Motor neuron (in vitro differentiated cells): ENCODE results near the gene NELFA. TPM values are rescaled to one million over a fixed set of nuclear protein-coding genes. Genes with fewer than 3 reads are reported as not detected.

Source experiments
- ATAC-seq, 8 experiments: fragments of 200-7000 bp; cut with Tn5 transposase; replicated peaks in 6 of 8; 2 replicates each; pipeline ENCODE4 v1.8.0; 2021; ENCODE audit warnings: mild to moderate bottlenecking in 8 of 8, moderate library complexity in 8 of 8
- H3K27ac ChIP-seq, 2 donors: fragments of 250-450 bp; sonication (Bioruptor Pico); 2 replicates each; pipeline ENCODE4 v1.9.0; 2021; ENCODE audit warnings: antibody characterized with exemption in 2 of 2, mild to moderate bottlenecking in 2 of 2, moderate library complexity in 1 of 2
- H3K4me1 ChIP-seq, 2 donors: fragments of 250-450 bp; sonication (Bioruptor Pico); replicated peaks in 1 of 2; 2 replicates each; pipeline ENCODE4 v1.6.1; 2021; ENCODE audit warnings: antibody characterized with exemption in 2 of 2, mild to moderate bottlenecking in 2 of 2, moderate library complexity in 1 of 2
- H3K4me3 ChIP-seq, 5 donors: fragments of 250-450 bp; sonication (Bioruptor Pico); 2 replicates each; pipeline ENCODE4 v1.9.0; 2021; ENCODE audit warnings: antibody characterized with exemption in 5 of 5, mild to moderate bottlenecking in 5 of 5, moderate library complexity in 4 of 5
- WGBS, 10 experiments: fragments of 450-650 bp; shearing (Covaris generic); methylation state at CpG; one replicate each; pipeline ENCODE4 v1.0.0; 2022; 5-methylcytosine and 5-hydroxymethylcytosine counted together
- in situ Hi-C, 9 experiments: fragments of 400-800 bp; cut with MboI; loops; one replicate each; pipeline ENCODE4 v1.15.0; 2021; ENCODE audit warnings: low sequenced_read_pairs in 9 of 9, low pct_unique_long_range_greater_than_20kb in 2 of 9; ENCODE audit not compliant: unreplicated experiment in 9 of 9
- total RNA-seq, 8 experiments: library from RNA; unstranded; fragments of 300-600 nt; gene quantifications; 2 replicates each; pipeline versions ENCODE4 v1.2.3 to v1.2.4, GENCODE V29; 2022

Gene NELFA
- total RNA-seq, 8 experiments from 2014 or later, result 16.9 to 34.9 (median 27.9) TPM

DNA sequence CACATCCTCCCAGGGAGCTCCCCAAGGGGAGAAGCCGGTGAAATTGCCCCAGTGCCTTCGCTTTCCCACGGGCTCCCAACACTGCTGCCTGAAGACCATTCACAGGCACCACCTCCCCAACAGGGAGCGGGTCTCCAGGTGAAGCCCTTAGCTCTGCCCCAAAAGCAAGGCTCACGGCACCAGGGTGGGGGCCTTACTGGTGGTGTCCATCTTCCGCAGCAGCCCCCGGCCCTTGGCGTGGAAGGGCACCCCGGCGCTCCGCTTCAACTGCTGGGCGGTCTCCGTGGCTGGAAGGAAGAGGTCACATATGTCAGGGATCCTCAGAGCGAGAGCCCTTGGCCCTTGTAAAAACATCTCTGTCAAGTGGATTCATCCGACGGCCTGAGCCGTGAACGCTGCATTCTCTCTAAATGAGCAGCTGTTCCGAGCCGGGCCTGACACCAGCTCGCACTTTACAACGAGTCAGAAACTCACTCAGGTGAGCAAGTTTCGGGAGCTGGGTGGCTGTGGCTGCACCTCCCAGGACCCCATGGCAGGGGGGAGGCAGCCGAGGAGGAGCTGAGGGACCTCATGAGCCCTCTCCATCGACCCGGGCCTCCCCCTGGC lies 20.9 kb downstream of the NELFA start:
- no peak overlapping the region for H3K4me3 ChIP-seq

GRCh38 chr4:1987296-1987695 lies 21.5 kb downstream of the NELFA start:
- in situ Hi-C loops, result no loop called here
- WGBS, 10 experiments, result 80 to 100% (median 88%) methylated on average over 1 to 4 of the region's 19 CpGs; no CpG with 5 or more reads in 6 of the 10 experiments
- no peak for ATAC-seq
- Histone ChIP-seq H3K4me3 (no peak overlapping the region), H3K4me1 (no peaks in the 10 kb centered on the region), H3K27ac (no peak overlapping the region)

More for the DNA sequence above, 20.9 kb downstream of the NELFA start:
- Histone ChIP-seq H3K4me1 (no peaks in the 10 kb centered on the region), H3K27ac (no peak overlapping the region)
- in situ Hi-C loops, result no loop called here
- ATAC-seq, result no peak
- 75 to 100% (median 90%) methylated on average over 1 to 8 of the region's 26 CpGs; no CpG with 5 or more reads in 5 of the 10 experiments for WGBS, 10 experiments

DNA sequence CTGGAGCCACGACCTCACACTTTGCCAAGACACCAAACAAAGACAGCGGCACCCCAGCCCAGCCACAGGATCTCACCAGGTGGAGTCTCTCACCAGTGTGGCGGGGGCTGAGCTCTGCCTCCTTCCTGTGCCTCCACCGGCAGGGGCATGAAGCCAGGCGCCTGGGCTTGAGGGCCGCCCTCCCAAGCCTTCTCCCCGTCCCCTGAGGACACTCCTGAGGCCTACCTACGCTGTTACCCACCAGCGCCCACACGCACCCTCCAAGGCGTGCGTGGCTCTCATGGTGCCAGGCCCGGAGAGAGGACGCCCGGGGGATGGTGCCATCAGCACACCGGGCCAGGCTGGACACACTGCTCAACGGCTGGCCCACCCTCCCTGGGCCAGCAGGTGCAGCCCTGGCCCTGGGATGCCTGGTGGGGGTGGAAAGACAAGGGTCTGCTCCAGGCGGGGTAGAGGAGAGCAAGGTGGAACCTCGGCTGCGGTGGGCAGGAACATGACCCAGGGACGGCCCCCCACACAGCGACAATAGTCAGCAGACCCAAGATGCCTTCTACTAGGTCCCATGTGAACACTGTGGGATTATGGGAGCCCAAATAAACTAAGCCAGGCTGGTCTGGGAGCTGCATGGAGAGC lies 22.1 kb downstream of the NELFA start:
- H3K4me1 ChIP-seq, result no peaks in the 10 kb centered on the region
- H3K27ac ChIP-seq, result no peak overlapping the region
- 60 to 100% (median 100%) methylated on average over 1 of the region's 22 CpGs; no CpG with 5 or more reads in 7 of the 10 experiments for WGBS, 10 experiments
- in situ Hi-C loops, result no loop called here
- peak in 1 of 8 experiments; percentile 4 for ATAC-seq
- no peak overlapping the region for H3K4me3 ChIP-seq

DNA sequence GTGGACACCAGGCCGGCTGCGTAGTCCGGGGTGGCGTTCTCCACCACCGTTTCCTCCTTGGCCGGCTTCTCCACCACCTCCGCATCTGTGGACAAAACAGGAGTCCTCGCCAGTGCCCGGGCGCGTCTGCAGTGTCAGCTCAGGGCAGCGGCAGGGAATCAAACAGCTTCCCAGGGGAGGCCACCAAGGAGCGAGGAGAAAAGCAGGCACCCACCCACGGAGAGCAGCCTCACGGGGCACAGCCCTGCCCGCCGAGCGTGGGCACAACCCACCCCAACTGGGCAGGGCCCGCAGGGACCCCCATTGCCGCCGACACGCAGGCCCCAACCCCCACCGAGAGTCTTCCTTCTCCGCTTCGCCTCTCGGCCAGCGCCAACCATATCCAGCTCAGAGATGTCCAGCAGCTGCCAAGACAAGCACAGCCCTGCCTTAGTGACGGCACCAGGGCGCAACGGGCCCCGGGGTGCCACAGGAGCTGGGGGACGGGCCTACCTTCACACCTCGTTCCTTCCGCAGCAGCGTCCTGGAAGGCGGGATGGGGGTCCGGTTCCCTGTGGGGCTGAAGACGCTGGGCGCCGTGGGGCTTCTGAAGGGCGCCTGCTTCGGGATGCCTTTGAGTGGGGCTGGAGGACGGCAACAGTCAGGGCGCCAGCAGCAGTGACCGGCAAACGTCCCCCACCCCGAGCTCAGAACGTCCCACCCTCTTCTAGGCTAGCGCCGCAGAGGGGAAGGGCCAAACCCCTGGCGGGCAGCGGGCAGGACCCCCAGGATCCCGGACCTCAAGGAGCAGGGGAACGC lies 22.8 kb downstream of the NELFA start:
- no peak overlapping the region for H3K27ac ChIP-seq
- ATAC-seq, result no peak
- H3K4me3 ChIP-seq, result no peak overlapping the region
- H3K4me1 ChIP-seq, result no peaks in the 10 kb centered on the region
- 60 to 100% (median 81%) methylated on average over 1 to 16 of the region's 54 CpGs; no CpG with 5 or more reads in 6 of the 10 experiments for WGBS, 10 experiments
- in situ Hi-C loops, result no loop called here

DNA sequence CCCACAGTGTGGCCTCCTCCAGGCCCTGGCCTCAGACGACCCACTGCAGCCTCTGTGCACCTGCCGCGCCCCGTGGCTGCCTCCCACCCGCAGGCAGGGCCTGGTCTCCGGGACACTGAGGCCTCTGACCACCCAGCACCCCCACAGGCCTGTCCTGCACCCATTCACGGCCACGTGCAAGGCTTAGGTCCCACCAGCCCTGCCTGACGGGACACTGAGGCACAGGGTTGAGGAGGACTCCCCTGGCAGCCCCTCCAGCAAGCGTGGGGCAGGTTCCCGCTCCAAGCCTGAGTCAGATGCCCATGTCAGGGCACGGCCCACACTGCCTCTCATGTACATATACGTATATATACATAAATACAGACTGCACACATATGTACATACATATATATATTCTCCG lies 23.5 kb downstream of the NELFA start:
- Histone ChIP-seq H3K27ac (no peak overlapping the region), H3K4me1 (no peaks in the 10 kb centered on the region), H3K4me3 (no peak overlapping the region)
- peak in 2 of 8 experiments; percentile 19 to 80 for ATAC-seq
- 73 to 100% (median 76%) methylated on average over 3 of the region's 14 CpGs; no CpG with 5 or more reads in 7 of the 10 experiments for WGBS, 10 experiments
- in situ Hi-C loops, result no loop called here

GRCh38 chr4:1984406-1985191 lies 24.2 kb downstream of the NELFA start:
- in situ Hi-C loops, result no loop called here
- WGBS, 10 experiments, result 60% methylated on average over 3 of the region's 27 CpGs; no CpG with 5 or more reads in 9 of the 10 experiments
- Histone ChIP-seq H3K4me3 (no peak overlapping the region), H3K4me1 (no peaks in the 10 kb centered on the region), H3K27ac (no peak overlapping the region)
- peak in 2 of 8 experiments; percentile 2 for ATAC-seq

DNA sequence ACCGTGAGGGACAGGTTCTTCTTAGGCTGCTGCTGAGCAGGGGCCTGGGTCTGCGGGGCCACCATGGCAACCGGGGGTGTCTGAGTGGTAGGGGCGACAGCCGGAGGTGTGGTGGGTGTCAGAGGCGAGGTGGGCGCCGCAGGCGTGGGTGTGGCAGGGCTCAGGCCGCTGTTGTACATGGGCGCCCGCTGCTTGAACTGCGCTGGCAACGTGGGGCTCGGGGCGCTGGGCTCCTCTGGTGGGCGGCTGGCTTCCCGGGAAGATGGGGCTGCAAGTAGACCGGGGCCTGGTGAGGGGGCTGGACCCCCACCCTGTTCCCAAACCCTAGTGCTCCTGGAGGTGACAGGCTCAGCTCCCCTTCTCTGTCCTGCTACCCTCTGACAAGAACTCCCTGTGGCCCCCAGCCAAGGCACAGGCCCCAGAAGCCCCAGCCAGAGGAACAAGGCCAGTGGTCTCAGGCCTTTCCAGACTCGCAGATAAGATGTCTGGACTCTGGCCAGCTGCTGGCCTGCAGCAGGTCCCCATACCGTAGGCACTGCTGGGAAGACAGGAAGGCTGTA lies 24.8 kb downstream of the NELFA start:
- Histone ChIP-seq H3K4me1 (no peaks in the 10 kb centered on the region), H3K4me3 (no peak overlapping the region), H3K27ac (no peak overlapping the region)
- WGBS, 10 experiments, result 100% methylated on average over 1 of the region's 21 CpGs; no CpG with 5 or more reads in 9 of the 10 experiments
- in situ Hi-C loops, result no loop called here
- ATAC-seq, result peak in 4 of 8 experiments; percentile 2 to 10 (median 5)

DNA sequence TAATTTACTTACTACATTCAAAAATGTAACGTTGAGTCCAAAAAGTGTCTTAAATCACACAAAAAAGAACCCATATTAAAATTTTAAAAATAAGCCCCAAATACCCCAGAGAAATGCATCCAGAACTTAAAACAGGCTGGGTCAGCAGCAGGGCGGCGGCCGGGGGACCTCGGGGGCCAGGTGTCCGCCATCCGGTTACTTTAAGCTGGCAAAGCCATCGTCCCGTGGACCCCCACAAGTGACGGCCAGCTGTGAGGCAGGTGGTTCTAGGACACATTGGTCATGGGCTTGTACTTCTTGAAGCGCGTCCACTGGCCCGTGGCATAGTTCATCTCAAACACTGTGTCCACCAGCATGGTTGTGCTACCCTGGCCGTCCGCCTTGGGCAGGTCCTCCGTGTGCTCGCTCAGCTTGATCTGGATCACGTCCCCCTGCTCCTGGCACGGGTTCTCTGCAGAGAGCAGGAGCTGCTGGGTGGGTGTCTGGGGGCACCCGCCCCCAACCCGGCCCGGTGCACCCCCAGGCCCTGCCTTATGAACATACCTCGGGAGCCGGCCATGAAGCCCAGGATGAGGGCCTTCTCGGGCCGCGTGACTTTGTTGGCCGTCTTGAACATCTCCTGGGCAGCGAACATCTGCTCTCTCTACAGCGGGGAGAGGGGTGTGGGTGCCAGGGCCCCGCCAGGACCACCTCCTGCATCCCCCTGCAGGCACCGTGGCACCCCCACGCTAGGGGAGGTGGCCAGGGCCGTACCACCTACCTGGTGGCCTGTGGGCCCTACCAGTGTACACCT lies 25.5 kb downstream of the NELFA start:
- peak in 4 of 8 experiments; percentile 4 to 23 (median 9) for ATAC-seq
- Histone ChIP-seq H3K4me1 (no peaks in the 10 kb centered on the region), H3K27ac (no peak overlapping the region), H3K4me3 (no peak overlapping the region)
- in situ Hi-C loops, result no loop called here
- 87 to 100% (median 95%) methylated on average over 1 to 9 of the region's 34 CpGs; no CpG with 5 or more reads in 5 of the 10 experiments for WGBS, 10 experiments

DNA sequence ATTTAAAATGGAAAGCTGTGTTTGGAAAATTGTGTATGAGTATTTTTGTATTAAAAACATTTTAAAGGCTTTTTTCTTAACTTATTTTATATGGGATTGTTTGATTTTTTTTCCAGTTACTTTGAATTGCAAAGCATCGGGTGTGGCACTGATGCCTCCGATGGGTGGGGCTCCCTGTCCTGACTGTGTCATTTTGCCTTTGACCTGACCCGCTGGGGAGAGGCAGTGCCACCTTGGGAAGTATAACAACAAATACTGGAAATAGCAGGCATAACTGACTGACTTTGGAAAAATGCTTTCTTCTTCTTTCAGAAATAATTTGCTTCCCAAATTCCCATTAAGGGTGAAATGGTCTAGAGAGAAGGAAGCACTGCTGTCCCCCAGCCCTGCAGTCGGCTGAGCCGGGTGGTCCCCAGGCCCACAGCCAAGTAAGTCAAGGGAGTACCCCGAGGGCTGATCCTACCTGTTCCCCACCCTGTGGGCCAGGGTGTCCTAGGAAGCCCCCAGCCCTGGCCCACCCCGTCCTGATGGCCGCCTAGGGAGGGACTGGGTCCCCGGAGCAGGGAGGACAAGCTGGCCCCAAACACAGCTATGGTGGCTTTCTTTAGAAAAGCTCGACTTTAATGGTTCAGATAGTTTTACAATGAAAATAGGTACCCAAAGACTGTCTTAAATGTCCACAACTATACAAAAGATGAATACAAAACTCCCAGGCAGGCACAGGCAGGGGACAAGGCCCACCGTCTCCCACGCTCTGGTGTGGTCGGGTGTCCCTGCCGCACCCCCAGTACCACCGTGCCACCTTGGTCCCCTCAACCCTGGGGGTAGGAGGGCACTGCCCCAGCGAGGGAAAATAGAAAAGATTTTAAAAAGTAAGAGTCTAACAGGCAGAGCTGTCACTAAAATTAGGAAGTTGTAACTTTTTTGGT lies 26.4 kb downstream of the NELFA start:
- Histone ChIP-seq H3K4me3 (no peak overlapping the region), H3K27ac (no peak overlapping the region), H3K4me1 (no peaks in the 10 kb centered on the region)
- in situ Hi-C loops, result no loop called here
- peak in 2 of 8 experiments; percentile 78 for ATAC-seq
- WGBS, 10 experiments, result 0 to 100% (median 90%) methylated on average over 1 to 9 of the region's 16 CpGs; no CpG with 5 or more reads in 1 of the 10 experiments

DNA sequence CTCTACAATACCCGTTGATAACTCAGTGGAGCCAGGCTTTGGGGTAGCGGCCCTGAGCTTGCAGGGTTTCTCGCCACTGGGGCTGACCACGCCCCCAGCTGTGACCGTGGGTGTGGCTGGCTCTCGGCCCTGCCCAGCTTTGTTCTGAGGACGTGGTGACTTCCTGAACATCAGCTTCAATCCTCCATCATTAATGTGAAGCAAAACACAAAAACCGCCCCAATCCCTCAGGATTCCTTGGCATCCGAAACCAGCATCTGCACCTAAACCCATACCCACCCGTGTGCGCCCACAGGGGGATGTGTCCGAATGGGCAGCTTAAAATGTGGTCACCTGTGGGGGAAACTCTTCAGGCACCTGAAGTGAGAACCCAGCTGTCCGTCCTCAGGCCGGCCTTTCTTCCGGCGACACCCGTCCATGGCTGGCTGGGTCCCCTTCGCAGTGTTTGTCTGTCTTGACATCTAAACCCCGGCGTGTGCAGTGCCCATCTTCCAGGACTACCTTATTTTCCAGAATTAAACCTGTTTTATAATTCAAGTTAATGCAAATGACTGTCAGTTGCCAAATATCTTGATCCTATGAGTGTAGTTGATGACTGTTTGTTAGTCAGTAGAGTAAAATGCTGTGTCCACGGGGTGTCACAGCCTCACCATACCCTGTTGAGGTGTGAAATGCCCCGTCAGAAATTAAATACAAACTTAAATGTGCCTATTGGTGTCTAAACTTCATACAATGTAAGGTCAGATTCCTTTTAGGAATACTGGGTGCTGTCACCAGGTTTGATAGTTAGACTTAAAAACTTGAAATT lies 27.3 kb downstream of the NELFA start:
- Histone ChIP-seq H3K4me3 (no peak overlapping the region), H3K27ac (no peak overlapping the region), H3K4me1 (no peaks in the 10 kb centered on the region)
- in situ Hi-C loops, result no loop called here
- 46 to 100% (median 79%) methylated on average over 1 to 13 of the region's 22 CpGs; no CpG with 5 or more reads in 2 of the 10 experiments for WGBS, 10 experiments
- peak in 7 of 8 experiments; percentile 40 to 63 (median 57) for ATAC-seq
